Naive B cell (primary cell): ENCODE data around the gene SPHK2. TPM values are rescaled to one million over a fixed set of nuclear protein-coding genes. Genes with fewer than 3 reads are reported as not detected.
"Not testable (repeated sequence)": the region's sequence is repeated elsewhere in the genome, so short reads cannot be mapped to it uniquely, and the experiment has no call there.

ENCODE experiments used
- ATAC-seq, 2 donors: fragments of 150-1000 bp; cut with Tn5 transposase; 2 replicates each; pipeline ENCODE4 v1.10.0; 2021; ENCODE audit warnings: low read depth in 2 of 2, mild to moderate bottlenecking in 2 of 2, moderate library complexity in 2 of 2
- DNase-seq: peaks from one replicate; pipeline ENCODE4 v3.0.0; 2022
- H3K27ac Mint-ChIP-seq, 6 donors: one replicate each; pipeline ENCODE4 v1.8.0; 2020 to 2022; ENCODE audit warnings: mild to moderate bottlenecking in 6 of 6, mixed read lengths in 6 of 6, moderate library complexity in 5 of 6, inconsistent platforms in 2 of 6
- H3K27me3 Mint-ChIP-seq, 3 donors: one replicate each; pipeline ENCODE4 v1.8.0; 2021 to 2022; ENCODE audit warnings: mixed read lengths in 3 of 3, mild to moderate bottlenecking in 1 of 3
- H3K36me3 Mint-ChIP-seq, 2 donors: one replicate each; pipeline ENCODE4 v1.8.0; 2020 to 2022; ENCODE audit warnings: mixed read lengths in 2 of 2, inconsistent platforms in 1 of 2, mild to moderate bottlenecking in 1 of 2
- H3K4me1 Mint-ChIP-seq, 3 donors: one replicate each; pipeline ENCODE4 v1.8.0; 2020 to 2022; ENCODE audit warnings: mixed read lengths in 3 of 3, inconsistent platforms in 1 of 3, mild to moderate bottlenecking in 1 of 3, moderate library complexity in 1 of 3
- H3K4me3 Mint-ChIP-seq, 8 donors: one replicate each; pipeline ENCODE4 v1.8.0; 2020 to 2022; ENCODE audit warnings: mild to moderate bottlenecking in 8 of 8, mixed read lengths in 8 of 8, moderate library complexity in 8 of 8, inconsistent platforms in 2 of 8
- H3K9me3 Mint-ChIP-seq, 7 donors: one replicate each; pipeline ENCODE4 v1.8.0; 2020 to 2022; ENCODE audit warnings: mixed read lengths in 7 of 7, mild to moderate bottlenecking in 5 of 7, inconsistent platforms in 2 of 7, moderate library complexity in 1 of 7
- polyA plus RNA-seq, 6 donors: library from polyadenylated mRNA; unstranded; fragments of 300-500 nt; fragmentation: Illumina TruSeq; gene quantifications; one replicate each; pipeline ENCODE4 v1.2.3, GENCODE V29; 2021; ENCODE audit warnings: low read depth in 6 of 6

The SPHK2 gene
- polyA plus RNA-seq, result 10 to 100 TPM in 4 of 6 donors, 1 to 10 TPM in 2; 5.6 to 16.5 (median 10.8) TPM

GRCh38 chr19:48618916-48619691 is at the start of gene SPHK2, which contains the start of gene RPL18:
Gene SPHK2 (plus strand): TSS chr19:48619506. CDS start chr19:48620515, 1,009 bp downstream.
Gene RPL18 (minus strand): TSS chr19:48619178. CDS start chr19:48619143, 35 bp downstream.
- Mint-ChIP-seq H3K4me3 (peak within 1 kb of the TSS; percentile 90 to 99 (median 97)), H3K36me3 (peaks cover 5 to 6% of the 10 kb centered on the region in 2 donors), H3K4me1 (peaks cover 44 to 53% (median 50%) of the 10 kb centered on the region in 3 donors), H3K27ac (peak within 1 kb of the TSS; percentile 96 to 98 (median 98)), H3K9me3 (no peaks in the 10 kb centered on the region), H3K27me3 (no peaks in the 10 kb centered on the region)
- DNase-seq, result peak; percentile 96
- ATAC-seq, result peak; percentile 80 to 84

GRCh38 chr19:48569814-48570213 is 49.5 kb upstream of the SPHK2 start:
- no peak for ATAC-seq
- Mint-ChIP-seq H3K4me3 (no peak overlapping the region), H3K27ac (peak overlapping the region in 1 of 6 donors; percentile 26)

GRCh38 chr19:48571378-48572162 is 47.7 kb upstream of the SPHK2 start:
- Mint-ChIP-seq H3K36me3 (no peaks in the 10 kb centered on the region), H3K4me1 (peaks cover 0 to 9% (median 0%) of the 10 kb centered on the region in 3 donors), H3K4me3 (no peak overlapping the region), H3K9me3 (no peaks in the 10 kb centered on the region), H3K27me3 (peaks cover 8 to 37% (median 22%) of the 10 kb centered on the region in 3 donors), H3K27ac (peak overlapping the region in 2 of 6 donors; percentile 57 to 75)
- no peak for ATAC-seq
- DNase-seq, result no peak

More at GRCh38 chr19:48569814-48570213, 49.5 kb upstream of the SPHK2 start:
- no peak for DNase-seq
- no peaks in the 10 kb centered on the region for H3K36me3 Mint-ChIP-seq
- no peaks in the 10 kb centered on the region for H3K9me3 Mint-ChIP-seq
- peaks cover 0 to 13% (median 0%) of the 10 kb centered on the region in 3 donors for H3K4me1 Mint-ChIP-seq
- H3K27me3 Mint-ChIP-seq, result peaks cover 8 to 41% (median 22%) of the 10 kb centered on the region in 3 donors

GRCh38 chr19:48573163-48573505 is 46.2 kb upstream of the SPHK2 start:
- H3K27me3 Mint-ChIP-seq, result peaks cover 4 to 21% (median 7%) of the 10 kb centered on the region in 3 donors
- H3K36me3 Mint-ChIP-seq, result no peaks in the 10 kb centered on the region
- DNase-seq (no peak), ATAC-seq (no peak)
- H3K27ac Mint-ChIP-seq, result no peak overlapping the region
- H3K9me3 Mint-ChIP-seq, result no peaks in the 10 kb centered on the region
- H3K4me3 Mint-ChIP-seq, result no peak overlapping the region
- peaks cover 0 to 7% (median 0%) of the 10 kb centered on the region in 3 donors for H3K4me1 Mint-ChIP-seq

- peaks cover 0 to 19% (median 4%) of the 10 kb centered on the region in 3 donors for H3K27me3 Mint-ChIP-seq
- no peaks in the 10 kb centered on the region for H3K36me3 Mint-ChIP-seq
- peaks cover 0 to 7% (median 0%) of the 10 kb centered on the region in 3 donors for H3K4me1 Mint-ChIP-seq
- peak overlapping the region in 1 of 6 donors; percentile 20 for H3K27ac Mint-ChIP-seq
- no peaks in the 10 kb centered on the region for H3K9me3 Mint-ChIP-seq
- peak overlapping the region in 1 of 8 donors; percentile 25 for H3K4me3 Mint-ChIP-seq
- ATAC-seq (no peak), DNase-seq (no peak)
These were observed 43.2 kb upstream of the SPHK2 start for GRCh38 chr19:48575931-48576622.

GRCh38 chr19:48577908-48578307 is 41.4 kb upstream of the SPHK2 start:
- H3K27me3 Mint-ChIP-seq, H3K4me1 Mint-ChIP-seq, DNase-seq, H3K27ac Mint-ChIP-seq, H3K9me3 Mint-ChIP-seq, H3K4me3 Mint-ChIP-seq, ATAC-seq, H3K36me3 Mint-ChIP-seq: not testable (repeated sequence)

GRCh38 chr19:48578891-48579290 is 40.4 kb upstream of the SPHK2 start:
- Mint-ChIP-seq H3K27me3 (peaks cover 0 to 6% (median 4%) of the 10 kb centered on the region in 3 donors), H3K27ac (no peak overlapping the region), H3K36me3 (no peaks in the 10 kb centered on the region), H3K4me1 (peaks cover 0 to 8% (median under 1%) of the 10 kb centered on the region in 3 donors), H3K4me3 (no peak overlapping the region), H3K9me3 (no peaks in the 10 kb centered on the region)
- ATAC-seq (no peak), DNase-seq (no peak)

- Mint-ChIP-seq H3K4me1 (peaks cover 6 to 7% (median 6%) of the 10 kb centered on the region in 3 donors), H3K4me3 (no peak overlapping the region), H3K9me3 (peaks cover 0 to 6% (median 4%) of the 10 kb centered on the region in 7 donors), H3K27me3 (peaks cover 4 to 23% (median 8%) of the 10 kb centered on the region in 3 donors), H3K27ac (peak overlapping the region in 1 of 6 donors; percentile 58), H3K36me3 (no peaks in the 10 kb centered on the region)
- ATAC-seq (no peak), DNase-seq (no peak)
These were observed 37.1 kb upstream of the SPHK2 start for GRCh38 chr19:48582168-48582567.

GRCh38 chr19:48587387-48587786 is 31.9 kb upstream of the SPHK2 start:
- Mint-ChIP-seq H3K4me3 (peak overlapping the region in 1 of 8 donors; percentile 16), H3K36me3 (no peaks in the 10 kb centered on the region), H3K27me3 (peaks cover 10 to 56% (median 26%) of the 10 kb centered on the region in 3 donors), H3K27ac (no peak overlapping the region), H3K4me1 (peaks cover 13 to 17% (median 15%) of the 10 kb centered on the region in 3 donors), H3K9me3 (peaks cover 0 to 6% (median 4%) of the 10 kb centered on the region in 7 donors)
- ATAC-seq (no peak), DNase-seq (no peak)

- DNase-seq, result peak; percentile 77
- H3K4me1 Mint-ChIP-seq, result peaks cover 13 to 17% (median 15%) of the 10 kb centered on the region in 3 donors
- peak; percentile 88 to 89 for ATAC-seq
- H3K27ac Mint-ChIP-seq, result peak overlapping the region in 2 of 6 donors; percentile 56 to 76
- peak overlapping the region in 7 of 8 donors; percentile 15 to 91 (median 68) for H3K4me3 Mint-ChIP-seq
- peaks cover 0 to 6% (median 4%) of the 10 kb centered on the region in 7 donors for H3K9me3 Mint-ChIP-seq
- no peaks in the 10 kb centered on the region for H3K36me3 Mint-ChIP-seq
- peaks cover 10 to 56% (median 26%) of the 10 kb centered on the region in 3 donors for H3K27me3 Mint-ChIP-seq
These were observed 30.5 kb upstream of the SPHK2 start for GRCh38 chr19:48588670-48589401.

- H3K4me1 Mint-ChIP-seq, result peaks cover 7 to 10% (median 10%) of the 10 kb centered on the region in 3 donors
- no peak overlapping the region for H3K27ac Mint-ChIP-seq
- H3K4me3 Mint-ChIP-seq, result no peak overlapping the region
- no peaks in the 10 kb centered on the region for H3K9me3 Mint-ChIP-seq
- no peak for ATAC-seq
- H3K27me3 Mint-ChIP-seq, result peaks cover 10 to 41% (median 18%) of the 10 kb centered on the region in 3 donors
- H3K36me3 Mint-ChIP-seq, result no peaks in the 10 kb centered on the region
- DNase-seq, result no peak
These were observed 28.3 kb upstream of the SPHK2 start for GRCh38 chr19:48591021-48591420.

- peak overlapping the region in 1 of 8 donors; percentile 16 for H3K4me3 Mint-ChIP-seq
- H3K27me3 Mint-ChIP-seq, result peaks cover 0 to 30% (median 17%) of the 10 kb centered on the region in 3 donors
- H3K36me3 Mint-ChIP-seq, result no peaks in the 10 kb centered on the region
- no peaks in the 10 kb centered on the region for H3K9me3 Mint-ChIP-seq
- H3K27ac Mint-ChIP-seq, result no peak overlapping the region
- ATAC-seq (no peak), DNase-seq (no peak)
- H3K4me1 Mint-ChIP-seq, result no peaks in the 10 kb centered on the region
These were observed 24.1 kb upstream of the SPHK2 start for GRCh38 chr19:48595171-48595570.
